Effector memory CD4-positive, alpha-beta T cell (primary cell): ENCODE results near the gene SLC5A2.
A peak's percentile ranks its signal among the peaks of the same experiment; 100 is the strongest.

Experiments
- DNase-seq, 3 donors: peaks; one replicate each; pipeline ENCODE4 v3.0.0-alpha.2; 2020
- H3K27ac ChIP-seq: 2 replicates; pipeline ENCODE4 v1.7.0; 2013; ENCODE audit warnings: mild to moderate bottlenecking, low read length, moderate library complexity; ENCODE audit not compliant: insufficient read depth, poor library complexity, severe bottlenecking
- H3K27me3 ChIP-seq: replicated peaks from 2 replicates; pipeline ENCODE4 v1.7.0; 2013; ENCODE audit warnings: mild to moderate bottlenecking, low read length; ENCODE audit not compliant: insufficient read depth, control insufficient read depth, poor library complexity, severe bottlenecking
- H3K36me3 ChIP-seq: 2 replicates; pipeline ENCODE4 v1.7.0; 2013; ENCODE audit warnings: mild to moderate bottlenecking, low read length, moderate library complexity; ENCODE audit not compliant: control insufficient read depth, insufficient read depth
- H3K4me1 ChIP-seq: 2 replicates; pipeline ENCODE4 v1.7.0; 2013; ENCODE audit warnings: low read length, mild to moderate bottlenecking; ENCODE audit not compliant: control insufficient read depth, insufficient read depth, poor library complexity, severe bottlenecking
- H3K4me3 ChIP-seq: 2 replicates; pipeline ENCODE4 v1.7.0; 2013; ENCODE audit warnings: low read length, low read depth, mild to moderate bottlenecking; ENCODE audit not compliant: insufficient read depth, poor library complexity, severe bottlenecking
- H3K9me3 ChIP-seq: 2 replicates; pipeline ENCODE4 v1.7.0; 2013; ENCODE audit warnings: mild to moderate bottlenecking, low read length, moderate library complexity; ENCODE audit not compliant: control insufficient read depth

Gene SLC5A2

DNA sequence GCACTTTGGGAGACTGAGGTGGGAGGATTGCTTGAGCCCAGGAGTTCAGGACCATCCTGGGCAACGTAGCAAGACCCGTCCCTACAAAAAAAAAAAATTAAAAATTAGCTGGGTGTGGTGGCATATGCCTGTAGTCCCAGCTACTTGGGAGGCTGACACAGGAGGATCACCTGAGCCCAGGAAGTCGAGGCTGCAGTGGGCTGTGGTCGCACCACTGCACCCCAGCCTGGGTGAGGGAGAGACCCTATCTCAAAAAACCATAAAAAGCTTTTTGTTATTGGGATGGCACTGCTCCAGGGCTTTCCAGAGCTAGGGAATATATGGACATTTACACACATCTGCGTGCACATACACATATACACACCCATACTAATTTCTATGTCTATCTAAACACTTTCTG lies 31.7 kb upstream of the SLC5A2 start:
- Histone ChIP-seq H3K4me3 (no peak overlapping the region), H3K27me3 (no peaks in the 10 kb centered on the region), H3K9me3 (no peaks in the 10 kb centered on the region), H3K27ac (no peak overlapping the region), H3K4me1 (peaks cover 3% of the 10 kb centered on the region), H3K36me3 (no peaks in the 10 kb centered on the region)
- no peak for DNase-seq

DNA sequence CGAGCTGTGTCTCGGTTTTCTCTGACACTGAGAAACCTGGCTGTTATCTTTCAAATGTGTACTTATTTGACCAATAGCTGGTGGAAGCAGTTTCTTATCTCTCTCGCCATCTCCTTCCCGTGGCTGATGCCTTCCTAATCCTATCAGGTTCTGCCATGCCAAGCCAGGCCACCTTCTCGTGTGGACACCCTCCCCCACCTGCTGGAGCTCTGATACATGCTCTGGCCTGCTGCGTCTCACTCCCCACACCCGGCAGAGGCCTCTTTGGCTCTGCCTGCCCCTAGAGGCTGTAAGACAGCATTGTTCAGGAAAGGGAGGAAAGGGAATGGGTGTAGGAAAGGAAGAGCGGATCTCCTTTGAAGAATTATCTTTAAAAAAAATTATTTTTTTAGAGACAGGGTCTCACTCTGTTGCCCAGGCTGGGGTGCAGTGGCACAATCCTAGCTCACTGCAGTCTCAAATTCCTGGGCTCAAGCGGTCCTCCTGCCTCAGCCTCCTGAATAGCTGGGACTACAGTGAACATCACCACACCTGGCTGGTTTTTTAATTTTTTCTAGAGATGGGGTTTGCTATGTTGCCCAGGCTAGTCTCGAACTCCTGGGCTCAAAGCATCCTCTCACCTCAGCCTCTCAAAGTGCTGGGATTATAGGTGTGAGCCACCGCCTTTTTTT lies 31.1 kb upstream of the SLC5A2 start:
- Histone ChIP-seq H3K9me3 (no peaks in the 10 kb centered on the region), H3K4me1 (peaks cover 3% of the 10 kb centered on the region), H3K27me3 (no peaks in the 10 kb centered on the region), H3K4me3 (no peak overlapping the region), H3K36me3 (no peaks in the 10 kb centered on the region), H3K27ac (no peak overlapping the region)
- no peak for DNase-seq

DNA sequence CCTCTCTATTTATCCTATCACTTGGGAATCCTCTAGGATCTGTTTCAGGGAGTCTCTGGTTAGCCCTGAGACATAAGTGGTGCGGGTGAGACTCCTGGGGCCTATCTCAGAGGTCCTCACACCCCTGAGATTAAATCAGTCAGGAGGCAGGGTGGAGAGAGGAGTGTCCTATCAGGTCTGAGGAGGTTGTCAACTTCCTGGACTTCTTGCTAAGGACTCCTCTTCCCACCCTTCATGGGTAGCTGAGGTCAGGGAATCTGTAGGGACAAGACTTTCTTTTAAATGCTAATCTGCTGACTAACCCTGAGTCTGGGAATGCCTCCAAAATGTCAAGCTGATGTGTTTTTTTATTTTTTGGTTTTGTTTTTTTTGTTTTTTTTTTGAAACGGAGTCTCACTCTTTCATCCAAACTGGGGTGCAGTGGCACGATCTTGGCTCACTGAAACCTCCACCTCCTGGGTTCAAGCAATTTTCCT lies 30.3 kb upstream of the SLC5A2 start:
- Histone ChIP-seq H3K4me3 (no peak overlapping the region), H3K36me3 (no peaks in the 10 kb centered on the region), H3K27ac (no peak overlapping the region), H3K27me3 (no peaks in the 10 kb centered on the region), H3K4me1 (peaks cover 3% of the 10 kb centered on the region), H3K9me3 (no peaks in the 10 kb centered on the region)
- no peak for DNase-seq

DNA sequence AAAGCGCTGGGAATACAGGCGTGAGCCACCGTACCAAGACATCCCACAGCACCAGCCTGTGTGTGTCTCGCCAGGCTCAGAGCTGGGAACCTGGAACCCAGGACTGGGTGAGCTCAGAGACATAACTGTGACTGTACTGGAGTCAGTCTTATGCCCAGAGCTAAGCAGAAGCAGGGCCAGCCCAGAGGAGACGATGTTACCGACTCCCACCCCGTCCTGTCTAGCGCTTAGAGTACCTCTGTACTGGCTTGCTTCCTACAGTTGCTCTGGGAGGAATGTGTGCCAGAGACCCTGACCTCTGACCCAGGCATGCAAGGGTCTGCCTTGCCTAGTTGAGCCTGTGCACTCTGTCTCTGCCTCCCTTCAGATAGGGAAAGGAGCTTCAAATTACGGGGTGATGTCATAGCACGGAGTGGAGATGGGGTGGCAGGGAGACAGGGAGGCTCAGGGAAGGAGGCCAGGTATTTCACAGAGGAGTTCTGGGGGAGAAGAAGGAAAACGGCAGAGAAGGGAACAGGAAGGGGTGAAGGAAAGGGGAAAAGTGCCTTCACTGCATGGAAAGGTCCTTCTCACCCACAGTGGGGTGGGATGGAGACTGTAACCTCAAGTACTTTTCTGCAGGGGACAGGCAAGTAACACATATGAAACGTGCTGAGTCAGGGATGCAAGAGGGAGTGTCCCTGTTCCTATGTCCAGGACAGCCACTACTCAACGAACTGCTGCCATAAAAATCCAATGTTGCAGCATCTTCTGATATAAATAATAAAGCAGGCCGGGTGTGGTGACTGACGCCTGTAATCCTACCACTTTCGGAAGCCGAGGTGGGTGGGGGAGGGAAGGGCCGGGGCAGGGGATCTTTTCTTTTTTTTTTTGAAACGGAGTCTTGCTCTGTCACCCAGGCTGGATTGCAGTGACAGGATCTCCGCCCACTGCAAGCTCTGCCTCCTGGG lies 29.4 kb upstream of the SLC5A2 start:
- Histone ChIP-seq H3K27ac (no peak overlapping the region), H3K4me1 (peaks cover 11% of the 10 kb centered on the region), H3K36me3 (no peaks in the 10 kb centered on the region), H3K9me3 (no peaks in the 10 kb centered on the region), H3K27me3 (no peaks in the 10 kb centered on the region), H3K4me3 (no peak overlapping the region)
- no peak for DNase-seq

DNA sequence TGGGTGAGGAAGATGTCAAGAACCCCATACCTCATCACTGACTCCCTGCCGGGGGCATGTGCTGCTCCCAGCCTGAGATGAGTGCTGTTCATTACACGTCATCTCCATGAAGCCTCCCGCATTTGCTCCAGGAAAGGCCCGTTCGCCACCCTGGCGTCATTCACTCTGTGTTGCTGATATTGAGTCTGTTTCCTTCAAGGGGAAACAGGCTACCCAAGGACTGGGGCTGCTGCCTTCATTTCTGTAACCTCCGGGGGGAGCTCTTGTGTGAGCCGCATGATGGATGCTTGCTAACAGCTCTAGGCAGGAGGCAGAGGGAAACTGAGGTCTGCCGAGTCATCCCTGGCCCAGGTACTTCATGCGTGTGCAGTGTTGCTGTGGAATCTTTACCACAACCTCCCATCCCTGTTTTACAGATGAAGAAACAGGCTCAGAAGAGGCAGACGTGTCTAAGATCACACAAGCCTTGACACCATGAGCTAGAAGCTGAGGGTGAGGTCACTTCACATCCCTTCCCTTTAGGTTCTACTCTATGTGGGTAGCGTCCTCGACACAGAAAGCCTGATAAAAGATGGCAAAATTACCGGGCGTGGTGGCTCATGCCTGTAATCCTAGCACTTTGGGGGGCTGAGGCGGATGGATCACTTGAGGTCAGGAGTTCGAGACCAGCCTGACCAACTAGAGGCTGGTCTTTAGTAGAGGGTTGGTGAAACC lies 27.2 kb upstream of the SLC5A2 start:
- H3K27ac ChIP-seq = no peak overlapping the region
- H3K36me3 ChIP-seq = no peaks in the 10 kb centered on the region
- no peak for DNase-seq
- no peaks in the 10 kb centered on the region for H3K9me3 ChIP-seq
- H3K4me1 ChIP-seq = peaks cover 25% of the 10 kb centered on the region
- no peak overlapping the region for H3K4me3 ChIP-seq
- no peaks in the 10 kb centered on the region for H3K27me3 ChIP-seq

DNA sequence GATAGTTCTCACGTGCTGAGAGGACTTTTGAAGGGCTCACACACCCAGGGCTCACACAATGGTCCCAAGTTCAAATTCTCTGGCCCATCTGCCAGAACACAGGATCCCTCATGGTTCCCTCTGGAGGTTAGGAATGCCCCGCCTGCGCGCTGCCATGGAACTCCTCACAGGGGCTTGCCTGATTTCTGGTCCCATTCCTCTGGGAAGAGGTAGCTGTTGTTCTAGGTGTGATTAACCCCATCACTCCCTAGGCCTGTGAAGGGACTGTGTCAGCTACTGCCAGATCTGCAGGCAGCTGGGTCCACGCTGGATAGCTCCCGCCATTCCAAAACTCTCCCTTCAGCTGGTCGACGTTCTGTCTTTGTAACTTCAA lies 25.9 kb upstream of the SLC5A2 start:
- no peaks in the 10 kb centered on the region for H3K27me3 ChIP-seq
- no peak overlapping the region for H3K4me3 ChIP-seq
- peaks cover 25% of the 10 kb centered on the region for H3K4me1 ChIP-seq
- H3K9me3 ChIP-seq = no peaks in the 10 kb centered on the region
- no peak for DNase-seq
- no peak overlapping the region for H3K27ac ChIP-seq
- no peaks in the 10 kb centered on the region for H3K36me3 ChIP-seq

DNA sequence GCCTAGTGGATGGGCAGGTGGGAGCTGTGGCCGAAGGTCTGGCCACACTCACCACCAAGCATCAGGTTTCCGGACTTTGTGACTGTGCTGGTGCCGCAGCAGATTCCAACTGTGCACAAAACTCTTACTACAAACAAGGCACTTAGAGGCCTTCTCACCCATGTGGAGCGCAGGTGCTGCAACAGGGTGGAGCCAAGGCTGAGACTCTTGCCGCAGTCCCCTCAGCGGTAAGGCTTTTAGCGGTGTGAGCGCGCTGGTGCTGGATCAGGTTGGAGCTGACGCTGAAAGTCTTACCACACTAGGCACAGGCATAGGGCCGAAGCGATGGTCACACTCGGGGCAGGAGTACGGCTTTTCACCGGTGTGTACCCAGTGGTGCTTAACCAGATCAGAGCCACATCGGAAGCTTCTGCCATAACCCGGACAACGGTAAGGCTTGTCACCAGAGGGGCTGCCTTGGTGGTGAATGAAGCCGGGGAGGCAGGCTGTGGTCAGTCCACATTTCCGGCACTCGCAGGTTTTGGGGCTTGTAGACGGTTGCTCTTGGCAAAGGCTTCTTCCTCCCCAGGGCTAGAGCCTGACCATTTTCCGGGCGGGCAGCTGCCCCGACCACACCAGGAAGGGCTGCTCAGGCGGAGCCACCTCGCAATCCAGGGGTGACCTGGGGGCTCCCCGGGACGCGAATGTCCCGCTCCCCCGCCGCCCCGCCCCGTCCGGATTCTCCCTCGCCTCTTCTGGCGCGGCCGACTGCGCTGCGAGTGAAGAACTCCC lies 24.7 kb upstream of the SLC5A2 start:
- DNase-seq = peak; percentile 45 to 60 (median 56)
- peak overlapping the region; percentile 86 for H3K4me3 ChIP-seq
- H3K9me3 ChIP-seq = no peaks in the 10 kb centered on the region
- peak overlapping the region; percentile 99 for H3K27ac ChIP-seq
- H3K36me3 ChIP-seq = peaks cover 5% of the 10 kb centered on the region
- H3K27me3 ChIP-seq = no peaks in the 10 kb centered on the region
- peaks cover 25% of the 10 kb centered on the region for H3K4me1 ChIP-seq

DNA sequence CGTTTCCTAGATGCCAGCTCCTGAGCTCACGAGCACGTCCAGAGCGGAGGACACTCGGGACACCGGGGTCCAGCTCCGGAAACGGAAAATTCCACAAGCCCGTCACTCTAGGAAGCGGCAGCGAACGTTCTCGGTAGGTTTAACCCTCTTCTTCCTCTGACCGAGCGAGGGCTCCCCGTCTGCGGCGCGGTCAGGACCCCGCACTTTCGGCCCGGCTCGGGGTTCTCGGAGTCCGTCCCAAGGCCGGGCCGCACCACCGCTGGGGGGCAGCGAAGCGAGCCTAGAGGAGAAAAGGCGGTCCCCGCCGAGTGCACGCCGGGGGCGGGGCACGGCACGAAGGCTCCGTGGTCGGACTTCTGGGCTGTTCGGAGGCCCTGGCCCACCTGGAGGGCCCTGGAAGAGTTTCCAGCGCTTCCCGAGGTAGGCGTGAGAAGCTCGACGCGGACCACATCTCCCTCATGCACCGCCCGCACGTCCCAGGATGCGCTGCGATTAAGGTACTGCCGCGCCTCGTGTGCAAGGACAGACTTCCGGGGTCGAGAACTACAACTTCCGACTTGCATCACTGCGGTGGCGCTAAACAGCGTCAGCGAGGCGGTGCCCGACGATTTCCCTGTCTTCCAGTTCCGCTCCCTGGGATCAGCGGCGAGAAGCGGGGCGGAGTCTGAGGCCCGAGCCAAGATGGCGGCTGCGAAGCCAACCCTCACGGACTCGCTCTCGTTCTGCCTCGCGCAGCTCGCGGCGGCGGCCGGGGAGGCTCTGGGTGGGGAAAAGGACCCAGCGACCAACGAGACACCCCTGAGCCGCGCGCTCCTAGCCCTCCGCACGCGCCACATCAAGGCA lies 23.9 kb upstream of the SLC5A2 start, which contains the start of gene ARMC5:
Gene ARMC5, plus strand, starts transcription at position 658 of the 843 bp plus-strand sequence. Its CDS starts 24 bp downstream, at position 682.
- Histone ChIP-seq H3K9me3 (no peaks in the 10 kb centered on the region), H3K27ac (peak within 1 kb of the TSS; percentile 99), H3K4me3 (peak within 1 kb of the TSS; percentile 86), H3K36me3 (peaks cover 10% of the 10 kb centered on the region), H3K4me1 (peaks cover 25% of the 10 kb centered on the region), H3K27me3 (no peaks in the 10 kb centered on the region)
- DNase-seq = peak; percentile 94 to 97 (median 95)
